A549 (cell line): ENCODE results near the gene SLC35C1. TPM values are rescaled to one million over a fixed set of nuclear protein-coding genes. Genes with fewer than 3 reads are reported as not detected.

ENCODE experiments used
- ATAC-seq, 2 experiments: fragments of 200-7000 bp in 1 of 2; fragments of >200 bp in 1 of 2; cut with Nextera tagmentation in 1 of 2; cut with Tn5 transposase in 1 of 2; 3 replicates each; pipeline versions ENCODE4 v1.8.0 to v1.9.1; 2018 to 2020; ENCODE audit warnings: mild to moderate bottlenecking in 1 of 2, moderate library complexity in 1 of 2
- CTCF ChIA-PET: fragments of 300-600 bp; sonication (Branson Sonifier 250); formaldehyde crosslinking; extraction: SDS; loops from one replicate; lab custom pipeline; 2021; ENCODE audit warnings: antibody characterized with exemption, inconsistent platforms; lab: Yijun Ruan, JAX
- POLR2A ChIA-PET: fragments of 350-600 bp; formaldehyde crosslinking; extraction: SDS; loops from one replicate; lab custom pipeline; 2021; ENCODE audit warnings: antibody characterized with exemption, inconsistent platforms; lab: Yijun Ruan, JAX
- DNase-seq, 2 experiments: peaks; one replicate each; pipeline versions ENCODE4 v3.0.0 to v3.0.0-alpha.2; 2011 to 2016; ENCODE audit warnings: low read depth in 1 of 2, low spot score in 1 of 2
- FAIRE-seq: peaks from 2 replicates; lab custom pipeline; 2011; peaks lifted over from hg19 to GRCh38; lab: Jason Lieb, UNC
- H3K27ac ChIP-seq, 2 experiments: fragments of >200 bp; sonication (Bioruptor Twin); formaldehyde crosslinking; 3 replicates each; pipeline ENCODE4 v1.5.1; 2016 to 2017
- H3K4me1 ChIP-seq: fragments of >200 bp; sonication (Bioruptor Twin); formaldehyde crosslinking; 3 replicates; pipeline ENCODE4 v1.6.1; 2016
- H3K4me2 ChIP-seq: fragments of >200 bp; sonication (Bioruptor Twin); formaldehyde crosslinking; 3 replicates; pipeline ENCODE4 v1.6.1; 2016
- H3K4me3 ChIP-seq: fragments of >200 bp; sonication (Bioruptor Twin); formaldehyde crosslinking; 3 replicates; pipeline ENCODE4 v1.5.1; 2016
- H3K9me3 ChIP-seq: fragments of >200 bp; sonication (Bioruptor Twin); formaldehyde crosslinking; 3 replicates; pipeline ENCODE4 v1.6.1; 2016
- CHD4 ChIP-seq: fragments of 200-600 bp; sonication (generic); IDR thresholded peaks from 2 replicates; pipeline ENCODE4 v1.6.1; 2016; ENCODE audit warnings: antibody characterized with exemption, mild to moderate bottlenecking, borderline replicate concordance
- EHF ChIP-seq: fragments of 250-450 bp; sonication (Bioruptor Pico); IDR thresholded peaks from 2 replicates; pipeline ENCODE4 v1.5.0; 2020; ENCODE audit warnings: mild to moderate bottlenecking
- FOSB ChIP-seq: fragments of 250-450 bp; sonication (Bioruptor Pico); IDR thresholded peaks from 2 replicates; pipeline ENCODE4 v1.5.0; 2020; ENCODE audit warnings: mild to moderate bottlenecking, moderate library complexity
- FOXS1 ChIP-seq: fragments of 250-450 bp; sonication (Bioruptor Pico); IDR thresholded peaks from 2 replicates; pipeline ENCODE4 v1.5.0; 2020; ENCODE audit warnings: mild to moderate bottlenecking, moderate library complexity
- HDAC2 ChIP-seq: fragments of 200-600 bp; sonication (generic); IDR thresholded peaks from 2 replicates; pipeline ENCODE4 v1.6.1; 2016
- HEYL ChIP-seq: fragments of 250-450 bp; sonication (Bioruptor Pico); IDR thresholded peaks from 2 replicates; pipeline ENCODE4 v1.8.0; 2021; ENCODE audit warnings: mild to moderate bottlenecking, moderate library complexity
- HMGXB4 ChIP-seq: fragments of 250-450 bp; sonication (Bioruptor Pico); IDR thresholded peaks from 2 replicates; pipeline ENCODE4 v1.5.0; 2021; ENCODE audit warnings: mild to moderate bottlenecking, moderate library complexity, borderline replicate concordance
- HOXB5 ChIP-seq: fragments of 250-450 bp; sonication (Bioruptor Pico); IDR thresholded peaks from 2 replicates; pipeline ENCODE4 v1.5.0; 2020; ENCODE audit warnings: mild to moderate bottlenecking, moderate library complexity
- JUNB ChIP-seq: fragments of >200 bp; sonication (Bioruptor Twin); formaldehyde crosslinking; IDR thresholded peaks from 2 replicates; pipeline ENCODE4 v1.6.1; 2016
- KDM1A ChIP-seq: fragments of 200-600 bp; sonication (generic); IDR thresholded peaks from 2 replicates; pipeline ENCODE4 v1.6.1; 2016; ENCODE audit warnings: low read depth, mild to moderate bottlenecking
- KDM5A ChIP-seq: fragments of 200-600 bp; sonication (generic); IDR thresholded peaks from 2 replicates; pipeline ENCODE4 v1.6.1; 2016; ENCODE audit warnings: antibody characterized with exemption, mild to moderate bottlenecking
- MAFK ChIP-seq: fragments of 450-650 bp; IDR thresholded peaks from 2 replicates; pipeline ENCODE4 v1.6.1; 2014; ENCODE audit not compliant: partially characterized antibody
- MAZ ChIP-seq: fragments of 150-350 bp; IDR thresholded peaks from 2 replicates; pipeline ENCODE4 v1.6.1; 2014; ENCODE audit warnings: antibody characterized with exemption, low read depth, low read length, borderline replicate concordance
- PHF8 ChIP-seq: fragments of 200-600 bp; sonication (generic); IDR thresholded peaks from 2 replicates; pipeline ENCODE4 v1.6.1; 2016; ENCODE audit warnings: low read depth, mild to moderate bottlenecking, antibody characterized with exemption, moderate library complexity, borderline replicate concordance
- POLR2A ChIP-seq: IDR thresholded peaks from 2 replicates; pipeline ENCODE4 v1.6.1; 2012; ENCODE audit warnings: mild to moderate bottlenecking, low read length
- POLR2AphosphoS2 ChIP-seq: conservative IDR thresholded peaks from 2 replicates; pipeline ENCODE4 v1.6.1; 2012; ENCODE audit warnings: low read length, improper control_type of control experiment, inconsistent platforms
- RAD21 ChIP-seq, 2 experiments: fragments of >200 bp in 1 of 2; sonication (Bioruptor Twin) in 1 of 2; formaldehyde crosslinking in 1 of 2; IDR thresholded peaks in 1 of 2; conservative IDR thresholded peaks in 1 of 2; 2 replicates in 1 of 2; 3 replicates in 1 of 2; pipeline ENCODE4 v1.6.1; 2012 to 2018; ENCODE audit warnings: inconsistent platforms in 1 of 2
- RCOR1 ChIP-seq: fragments of 150-350 bp; IDR thresholded peaks from 2 replicates; pipeline ENCODE4 v1.6.1; 2014; ENCODE audit warnings: antibody characterized with exemption, low read length, low read depth
- RFX5 ChIP-seq: fragments of 450-650 bp; IDR thresholded peaks from 2 replicates; pipeline ENCODE4 v1.7.1; 2014; ENCODE audit warnings: antibody characterized with exemption, mild to moderate bottlenecking, moderate library complexity
- RNF2 ChIP-seq: fragments of 200-600 bp; sonication (generic); IDR thresholded peaks from 2 replicates; pipeline ENCODE4 v1.6.1; 2016; ENCODE audit warnings: low read depth, mild to moderate bottlenecking, antibody characterized with exemption, moderate library complexity, borderline replicate concordance
- SMC3 ChIP-seq: fragments of >200 bp; sonication (Bioruptor Twin); formaldehyde crosslinking; IDR thresholded peaks from 3 replicates; pipeline ENCODE4 v1.6.1; 2018; ENCODE audit warnings: inconsistent platforms
- TFCP2L1 ChIP-seq: fragments of 250-450 bp; sonication (Bioruptor Pico); IDR thresholded peaks from 2 replicates; pipeline ENCODE4 v1.5.0; 2021; ENCODE audit warnings: mild to moderate bottlenecking
- ZC3H11A ChIP-seq: fragments of 450-650 bp; IDR thresholded peaks from 2 replicates; pipeline ENCODE4 v1.6.1; 2014; ENCODE audit warnings: antibody characterized with exemption, mild to moderate bottlenecking
- ZFP36 ChIP-seq: fragments of 450-650 bp; IDR thresholded peaks from 2 replicates; pipeline ENCODE4 v1.6.1; 2014; ENCODE audit warnings: borderline replicate concordance; ENCODE audit not compliant: partially characterized antibody
- WGBS: methylation state at CpG from one replicate; pipeline ENCODE4 v1.1.6; 2017; ENCODE audit errors: missing lambda C conversion rate; 5-methylcytosine and 5-hydroxymethylcytosine counted together
- polyA plus RNA-seq, 4 experiments: library from polyadenylated mRNA; depleted of rRNA in 3 of 4; stranded (reverse); fragments of >200 nt; fragmentation: RNase III in 1 of 4; extraction: RNeasy Plus Mini Kit Qiagen cat#74134 plus additional on column Dnase treatment in 1 of 4; gene quantifications; 2 replicates in 3 of 4; 3 replicates in 1 of 4; pipeline ENCODE4 v1.2.3, GENCODE V29; 2011 to 2017
- TF ChIP-seq, protein P1 (sequence below): fragments of 250-450 bp; sonication (Bioruptor Pico); IDR thresholded peaks from 2 replicates; pipeline ENCODE4 v1.5.0; 2020; ENCODE audit warnings: low read depth, mild to moderate bottlenecking, moderate library complexity
- TF ChIP-seq, protein P2 (sequence below): IDR thresholded peaks from 2 replicates; pipeline ENCODE4 v1.6.1; 2012
- TF ChIP-seq, protein P3 (sequence below): fragments of 150-350 bp; IDR thresholded peaks from 2 replicates; pipeline ENCODE4 v1.6.1; 2014; ENCODE audit warnings: low read depth, mild to moderate bottlenecking, low read length

SLC35C1 gene
- polyA plus RNA-seq, 2 of the 4 experiments (the other 2 are of a cell fraction): 3.3 to 14.0 TPM

DNA sequence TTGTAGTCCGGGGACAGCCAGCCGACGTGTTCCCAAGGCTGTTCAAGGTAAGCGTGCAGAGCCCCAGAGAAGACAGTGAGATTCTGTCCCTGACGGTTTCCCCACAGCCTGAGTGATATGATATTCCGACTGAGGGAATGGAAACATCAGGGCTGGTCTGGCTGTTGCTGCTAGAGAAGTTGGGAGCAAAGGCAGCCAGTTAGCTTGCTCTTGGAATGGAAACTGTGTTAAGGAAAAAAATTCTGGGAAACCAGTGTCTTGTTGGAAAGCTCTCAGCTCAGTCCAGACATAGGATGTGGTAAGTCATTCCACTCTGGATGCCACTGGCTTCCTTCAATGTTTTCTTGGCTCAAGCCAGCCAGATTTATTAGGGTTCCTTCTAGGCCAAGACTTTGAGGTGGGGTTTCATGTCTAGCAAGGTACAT, 51.1 kb downstream of the SLC35C1 start:
- 96% methylated on average over 5 of the region's 6 CpGs for WGBS
- ChIA-PET POLR2A (interaction anchor here (1.5 kb wide), 1 partner anchor 9 kb away, joined by 4 read pairs; no protein-coding TSS in a partner anchor), CTCF (interaction anchor here (1.0 to 10.0 kb wide), 5 partner anchors 8 to 151 kb away, joined by 3 to 67 read pairs (median 7); no protein-coding TSS in a partner anchor)
- Histone ChIP-seq H3K4me2 (no peak overlapping the region), H3K9me3 (no peaks in the 10 kb centered on the region), H3K27ac (no peak overlapping the region), H3K4me1 (no peaks in the 10 kb centered on the region), H3K4me3 (no peak overlapping the region)
- ATAC-seq: no peak
- DNase-seq: no peak
- no peak for FAIRE-seq
- no peak for TF ChIP-seq RAD21 (conservative IDR thresholded peaks at IDR 0.05 in 1 of 2, IDR thresholded peaks at IDR 0.05 in 1 of 2)
- TF ChIP-seq ZC3H11A: no peak
- no peak for TF ChIP-seq HOXB5 (CRISPR knock-in tag)
- no peak for TF ChIP-seq SMC3
- TF ChIP-seq TFCP2L1 (CRISPR knock-in tag): no peak
- no peak for TF ChIP-seq POLR2A
- TF ChIP-seq HDAC2: no peak
- TF ChIP-seq, protein P1, sequence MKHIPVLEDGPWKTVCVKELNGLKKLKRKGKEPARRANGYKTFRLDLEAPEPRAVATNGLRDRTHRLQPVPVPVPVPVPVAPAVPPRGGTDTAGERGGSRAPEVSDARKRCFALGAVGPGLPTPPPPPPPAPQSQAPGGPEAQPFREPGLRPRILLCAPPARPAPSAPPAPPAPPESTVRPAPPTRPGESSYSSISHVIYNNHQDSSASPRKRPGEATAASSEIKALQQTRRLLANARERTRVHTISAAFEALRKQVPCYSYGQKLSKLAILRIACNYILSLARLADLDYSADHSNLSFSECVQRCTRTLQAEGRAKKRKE (CRISPR knock-in tag): no peak
- TF ChIP-seq FOSB (CRISPR knock-in tag): no peak
- TF ChIP-seq EHF (CRISPR knock-in tag): no peak
- TF ChIP-seq KDM1A: no peak
- TF ChIP-seq RNF2: no peak

DNA sequence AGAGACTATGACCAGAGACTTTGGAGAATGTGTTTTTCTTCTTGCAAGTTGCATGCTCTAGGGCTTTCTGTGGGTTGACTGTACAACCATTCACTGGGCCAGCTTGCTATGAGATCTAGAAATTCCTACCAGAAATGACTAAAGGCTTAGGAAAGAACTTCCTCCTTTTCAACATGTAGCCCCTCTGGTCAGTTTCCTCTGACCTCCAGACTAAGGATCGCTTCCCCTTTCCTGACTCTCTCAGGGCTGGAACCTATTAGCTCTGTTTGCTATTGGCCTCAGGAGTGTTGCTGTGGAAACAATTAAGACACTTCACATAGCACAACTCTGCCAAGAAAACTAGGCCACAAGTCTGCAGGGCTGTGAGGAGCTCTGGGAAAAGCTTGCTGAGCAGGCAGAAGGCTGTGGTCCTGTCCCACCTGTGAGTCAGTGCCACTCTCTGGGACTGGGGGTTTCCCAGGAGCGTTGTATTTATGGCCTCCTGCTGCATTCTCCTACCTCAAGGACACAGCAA, 53.1 kb downstream of the SLC35C1 start:
- no peak overlapping the region for H3K27ac ChIP-seq
- POLR2A ChIA-PET: no interaction called here

GRCh38 chr11:45858751-45859398, 53.9 kb downstream of the SLC35C1 start:
- no peak overlapping the region for H3K27ac ChIP-seq
- no peak for ATAC-seq
- POLR2A ChIA-PET: no interaction called here

More for the DNA sequence above, 53.1 kb downstream of the SLC35C1 start:
- DNase-seq: no peak
- WGBS: 55% methylated on average over 2 of the region's 2 CpGs
- CTCF ChIA-PET: interaction anchor here (1.1 to 10.0 kb wide), 4 partner anchors 15 to 107 kb away, joined by 3 to 67 read pairs (median 10); no protein-coding TSS in a partner anchor
- no peaks in the 10 kb centered on the region for H3K9me3 ChIP-seq
- ATAC-seq: no peak; a peak in 1 of 6 replicates
- H3K4me2 ChIP-seq: no peak overlapping the region
- no peak for FAIRE-seq
- no peaks in the 10 kb centered on the region for H3K4me1 ChIP-seq
- no peak overlapping the region for H3K4me3 ChIP-seq
- no peak for TF ChIP-seq JUNB
- no peak for TF ChIP-seq KDM5A
- TF ChIP-seq PHF8: no peak
- no peak for TF ChIP-seq CHD4
- no peak for TF ChIP-seq POLR2A
- TF ChIP-seq KDM1A: no peak

More at GRCh38 chr11:45858751-45859398, 53.9 kb downstream of the SLC35C1 start:
- CTCF ChIA-PET: interaction anchor here (0.7 to 10.0 kb wide), 5 partner anchors 14 to 518 kb away, joined by 3 to 67 read pairs (median 4); no protein-coding TSS in a partner anchor
- TF ChIP-seq, protein P2, sequence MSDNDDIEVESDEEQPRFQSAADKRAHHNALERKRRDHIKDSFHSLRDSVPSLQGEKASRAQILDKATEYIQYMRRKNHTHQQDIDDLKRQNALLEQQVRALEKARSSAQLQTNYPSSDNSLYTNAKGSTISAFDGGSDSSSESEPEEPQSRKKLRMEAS: no peak
- TF ChIP-seq, protein P3, sequence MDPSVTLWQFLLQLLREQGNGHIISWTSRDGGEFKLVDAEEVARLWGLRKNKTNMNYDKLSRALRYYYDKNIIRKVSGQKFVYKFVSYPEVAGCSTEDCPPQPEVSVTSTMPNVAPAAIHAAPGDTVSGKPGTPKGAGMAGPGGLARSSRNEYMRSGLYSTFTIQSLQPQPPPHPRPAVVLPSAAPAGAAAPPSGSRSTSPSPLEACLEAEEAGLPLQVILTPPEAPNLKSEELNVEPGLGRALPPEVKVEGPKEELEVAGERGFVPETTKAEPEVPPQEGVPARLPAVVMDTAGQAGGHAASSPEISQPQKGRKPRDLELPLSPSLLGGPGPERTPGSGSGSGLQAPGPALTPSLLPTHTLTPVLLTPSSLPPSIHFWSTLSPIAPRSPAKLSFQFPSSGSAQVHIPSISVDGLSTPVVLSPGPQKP: no peak
- TF ChIP-seq MAZ (no peak), RCOR1 (no peak), POLR2A (no peak), POLR2AphosphoS2 (no peak), HEYL (no peak), HMGXB4 (CRISPR knock-in tag) (no peak), FOXS1 (no peak), MAFK (no peak), ZFP36 (no peak), RFX5 (no peak), CHD4 (no peak)
- H3K4me2 ChIP-seq: no peak overlapping the region
- DNase-seq (no peak), FAIRE-seq (no peak)
- H3K4me3 ChIP-seq: no peak overlapping the region
- 93% methylated on average over 5 of the region's 5 CpGs for WGBS
- H3K4me1 ChIP-seq: no peaks in the 10 kb centered on the region
- no peaks in the 10 kb centered on the region for H3K9me3 ChIP-seq
